H1 (cell line): ENCODE measurements around the gene GPR157. TPM values are rescaled to one million over a fixed set of nuclear protein-coding genes. Genes with fewer than 3 reads are reported as not detected.

ENCODE experiments used
- RNF2 ChIP-seq: fragments of 200-900, 300-1000 bp; sonication (generic); IDR thresholded peaks from 2 replicates; pipeline ENCODE4 v1.7.1; 2016; ENCODE audit warnings: borderline replicate concordance, low read depth, mild to moderate bottlenecking, antibody characterized with exemption, low read length; ENCODE audit not compliant: poor library complexity, severe bottlenecking; ENCODE audit errors: missing control alignments
- polyA plus RNA-seq, 7 experiments: library from polyadenylated mRNA; depleted of rRNA in 3 of 7; stranded (reverse) in 5 of 7; unstranded in 2 of 7; fragments of >200 nt in 5 of 7; fragments of 200-250 nt in 2 of 7; gene quantifications; 1 replicate in 5 of 7; 2 replicates in 1 of 7; 4 replicates in 1 of 7; pipeline versions ENCODE4 v1.2.1 to v1.2.3, GENCODE V29; 2011 to 2013; ENCODE audit warnings: missing spikeins in 2 of 7, mixed read lengths in 2 of 7
- total RNA-seq: library from RNA; stranded (reverse); fragmentation: NEBNext Ultra II Directional; extraction: Animal tissue kit (Norgen Biotek cat#: 25700); gene quantifications from 2 replicates; pipeline ENCODE4 v1.2.1, GENCODE V29; 2021

The GPR157 gene
- total and polyA plus RNA-seq, 2 of the 8 experiments (the other 6 are each of a cell fraction or from before 2014, with no cell fraction given) = 1.0 to 11.0 TPM

DNA sequence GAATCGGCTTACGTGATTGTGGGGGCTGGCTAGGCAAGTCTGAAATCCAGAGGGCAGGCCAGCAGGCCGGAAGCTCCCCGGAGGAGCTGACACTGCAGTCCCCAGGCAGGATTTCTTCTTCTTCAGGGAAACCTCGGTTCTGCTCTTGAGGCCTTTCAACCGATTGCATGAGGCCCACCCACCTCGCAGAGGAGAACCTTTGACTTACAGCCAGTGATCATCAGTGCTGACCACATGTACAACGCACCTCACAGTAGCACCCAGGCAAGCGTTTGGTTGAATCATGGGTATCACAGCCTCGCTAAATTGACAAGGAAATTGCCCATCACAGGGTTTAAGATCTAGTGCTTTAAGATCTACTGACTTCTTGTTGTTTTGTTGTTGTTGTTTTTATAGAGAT lies 23.6 kb upstream of the GPR157 start (continued):
- TF ChIP-seq RNF2 = no peak
- TF ChIP-seq, all 59 proteins: peak for 0
